ENCODE measurements around the gene MAPK13.
"Not testable (repeated sequence)": the region's sequence is repeated elsewhere in the genome, so short reads cannot be mapped to it uniquely, and the experiment has no call there.

The MAPK13 gene

DNA sequence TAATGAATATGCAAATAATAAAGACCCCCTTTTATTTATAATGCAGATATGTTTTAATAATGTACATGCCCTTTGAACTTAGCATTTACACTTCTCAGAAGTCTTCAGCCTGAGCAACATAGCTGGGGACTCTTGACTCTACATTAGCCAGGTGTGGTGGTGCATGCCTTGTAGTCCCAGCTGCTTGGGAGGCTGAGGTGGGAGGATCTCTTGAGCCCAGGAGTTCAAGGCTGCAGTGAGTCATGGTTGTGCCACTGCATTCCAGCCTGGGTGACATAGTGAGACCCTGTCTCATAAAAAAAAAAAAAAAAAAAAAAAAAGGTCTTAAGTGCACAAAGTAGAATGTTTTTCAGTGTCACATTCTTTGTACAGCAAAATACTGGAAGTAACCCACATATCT lies 17.3 kb upstream of the MAPK13 start:
- DNase-seq (ENCODE audit: low read depth): no peak
- no peak overlapping the region for H3K4me3 ChIP-seq (ENCODE audit: low read depth, low read length)

- no peak overlapping the region for H3K4me3 ChIP-seq (ENCODE audit: low read depth, low read length)
- no peak for DNase-seq (ENCODE audit: low read depth)
These were observed 16.6 kb upstream of the MAPK13 start for GRCh38 chr6:36113703-36114102.

DNA sequence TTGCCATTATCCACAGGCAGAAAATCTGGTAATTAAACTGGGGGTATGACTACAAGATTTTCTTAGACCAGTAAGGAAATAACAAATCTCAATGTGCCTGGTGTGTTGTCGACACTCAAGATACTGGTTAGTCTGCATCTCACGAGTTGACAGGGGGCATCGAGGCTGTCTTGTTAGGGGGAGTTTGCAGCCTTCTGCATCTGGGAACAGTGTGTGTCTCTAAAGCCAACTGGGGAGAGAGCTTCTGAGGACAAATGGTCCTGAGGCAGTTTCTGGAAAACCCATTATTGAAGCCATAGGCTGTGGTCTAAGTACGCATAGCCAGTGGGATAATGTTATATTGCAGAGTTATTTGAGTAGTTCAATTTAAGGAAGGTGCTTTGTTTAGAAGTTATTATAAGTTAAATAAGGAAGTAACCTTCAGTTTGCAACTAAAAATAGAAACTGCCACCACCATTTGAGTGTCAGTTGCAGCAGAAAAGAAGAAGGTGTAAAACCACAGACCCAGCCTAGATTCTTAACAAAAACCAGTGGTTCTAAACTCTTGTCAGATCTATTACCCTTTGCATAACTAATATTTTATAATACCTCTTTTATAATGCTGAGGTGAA lies 15.4 kb upstream of the MAPK13 start:
- no peak overlapping the region for H3K4me3 ChIP-seq (ENCODE audit: low read depth, low read length)
- DNase-seq (ENCODE audit: low read depth): no peak

GRCh38 chr6:36115412-36115811 lies 14.9 kb upstream of the MAPK13 start:
- DNase-seq (ENCODE audit: low read depth): no peak
- no peak overlapping the region for H3K4me3 ChIP-seq (ENCODE audit: low read depth, low read length)

DNA sequence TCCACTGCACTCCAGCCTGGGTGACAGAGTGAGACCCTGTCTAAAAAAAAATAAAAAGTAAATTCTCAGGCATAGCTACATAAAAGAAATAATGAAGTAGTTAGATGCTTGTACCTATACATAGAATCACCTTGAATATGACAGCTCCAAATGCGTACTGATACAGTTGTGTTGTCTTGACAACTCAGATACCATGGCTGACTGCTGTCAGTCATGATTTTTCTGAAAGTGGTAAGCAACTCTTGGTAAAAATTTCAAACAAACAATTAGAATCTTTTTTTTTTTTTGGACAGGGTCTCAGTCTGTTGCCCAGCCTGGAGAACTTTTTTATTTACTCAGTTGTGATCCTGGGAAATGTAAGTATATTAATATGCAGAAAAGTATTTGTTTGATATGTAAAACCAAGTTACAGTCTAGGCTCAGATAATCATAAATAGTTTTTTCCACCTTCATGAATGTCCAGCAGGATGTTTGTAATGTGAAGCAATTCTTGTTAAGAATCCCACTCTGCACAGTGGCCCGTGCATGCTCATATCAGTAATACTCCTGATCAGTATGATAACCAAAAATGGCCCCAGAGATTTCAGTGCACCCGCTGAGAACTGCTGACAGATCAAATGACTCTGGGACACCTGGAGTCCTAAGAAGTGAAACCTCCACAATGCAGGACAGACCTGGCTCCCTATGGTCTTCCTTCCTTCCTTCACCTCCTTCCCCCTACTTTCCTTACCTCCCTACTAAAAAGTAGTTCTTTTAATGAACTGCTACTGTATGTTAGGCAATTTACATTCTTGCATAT lies 14.0 kb upstream of the MAPK13 start:
- no peak for DNase-seq (ENCODE audit: low read depth)
- H3K4me3 ChIP-seq (ENCODE audit: low read depth, low read length): no peak overlapping the region

- DNase-seq (ENCODE audit: low read depth): no peak
- H3K4me3 ChIP-seq (ENCODE audit: low read depth, low read length): no peak overlapping the region
These were observed 13.4 kb upstream of the MAPK13 start for GRCh38 chr6:36116943-36117342.

DNA sequence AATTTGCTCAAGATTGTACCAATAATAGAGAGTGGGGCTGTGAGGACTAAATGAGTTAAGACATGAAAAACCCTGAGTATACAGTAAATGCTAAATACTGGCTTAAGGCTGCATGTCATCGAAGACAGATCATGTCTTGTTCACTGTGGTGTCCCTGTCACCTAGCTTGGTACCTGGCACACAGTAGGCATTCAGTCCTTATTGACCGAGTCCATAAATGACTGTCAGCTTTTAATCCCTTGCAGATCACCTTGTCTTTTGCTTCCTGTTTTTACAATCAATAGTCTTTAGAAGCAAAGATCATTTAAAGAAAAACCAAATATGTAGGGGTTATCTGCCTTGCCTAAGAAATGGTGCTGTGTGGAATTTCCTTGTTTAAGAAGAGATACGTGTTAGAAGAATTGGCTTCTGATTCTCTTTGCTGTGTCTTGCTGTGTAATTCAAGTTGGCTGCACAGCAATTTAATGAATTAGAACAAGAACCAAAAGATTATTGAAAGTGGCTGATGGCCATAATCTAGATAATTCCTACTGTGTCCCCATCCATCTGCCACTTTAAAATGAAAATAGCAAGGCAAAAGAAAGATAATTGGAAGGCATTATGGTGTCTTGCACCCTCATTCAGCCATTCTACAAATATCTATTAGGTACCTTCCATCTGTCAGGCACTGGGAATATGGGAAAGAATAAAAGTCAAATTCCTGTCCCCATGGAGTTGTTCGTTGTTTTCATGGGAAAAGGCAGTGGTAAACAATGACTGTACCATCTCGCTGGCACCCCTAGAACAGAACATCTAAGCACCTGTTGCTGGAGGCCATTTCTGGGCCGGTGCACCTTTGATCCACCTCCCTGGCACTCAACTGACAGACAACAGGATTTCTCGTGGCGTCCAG lies 12.4 kb upstream of the MAPK13 start:
- H3K4me3 ChIP-seq (ENCODE audit: low read depth, low read length): no peak overlapping the region
- no peak for DNase-seq (ENCODE audit: low read depth)

DNA sequence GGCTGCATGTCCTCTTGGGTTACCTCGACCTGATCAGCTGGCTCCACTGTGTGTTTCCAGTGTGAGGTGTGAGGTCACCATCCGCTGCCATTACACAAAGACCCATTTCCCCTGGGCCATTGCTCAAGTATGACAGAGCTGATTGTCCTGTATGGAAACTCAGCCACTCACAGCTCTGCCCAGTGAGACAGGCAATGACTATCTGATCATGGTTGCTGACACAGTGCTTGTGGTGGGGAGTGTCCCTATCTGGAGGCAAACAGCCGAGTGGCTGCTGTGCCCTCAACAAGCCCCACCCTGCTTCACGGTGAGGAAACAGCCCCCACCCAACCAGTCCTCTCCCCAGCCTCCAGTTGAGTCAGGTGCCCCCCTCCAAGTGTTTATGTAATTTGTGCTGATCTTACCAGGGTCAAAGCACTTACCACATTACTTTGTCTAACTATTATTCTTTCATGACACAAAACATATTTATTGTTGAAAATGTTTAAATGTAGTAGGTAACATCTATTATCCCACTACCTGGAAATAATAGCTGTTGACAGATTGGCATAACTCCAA lies 11.7 kb upstream of the MAPK13 start:
- H3K4me3 ChIP-seq (ENCODE audit: low read depth, low read length): no peak overlapping the region
- no peak for DNase-seq (ENCODE audit: low read depth)

DNA sequence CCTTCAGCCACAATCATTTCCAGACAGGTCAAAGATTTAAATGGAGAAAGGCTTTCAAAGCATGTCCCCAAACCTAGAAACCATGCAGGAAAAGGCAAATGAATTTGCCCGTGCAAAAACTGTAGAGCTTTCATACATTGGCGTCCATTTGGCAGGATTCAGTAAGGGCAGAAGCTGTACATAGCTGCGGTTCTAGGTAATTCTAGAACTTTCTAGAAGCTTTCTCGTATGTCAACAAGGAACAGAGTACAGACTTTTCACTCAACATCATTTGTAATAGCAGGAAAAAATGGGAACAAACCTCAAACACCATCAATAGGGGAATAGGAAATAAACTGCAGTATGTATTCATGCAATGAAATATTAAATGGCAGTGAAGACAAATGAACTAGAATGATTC lies 11.1 kb upstream of the MAPK13 start:
- DNase-seq (ENCODE audit: low read depth): no peak
- no peak overlapping the region for H3K4me3 ChIP-seq (ENCODE audit: low read depth, low read length)

- no peak for DNase-seq (ENCODE audit: low read depth)
- no peak overlapping the region for H3K4me3 ChIP-seq (ENCODE audit: low read depth, low read length)
These were observed 10.3 kb upstream of the MAPK13 start for GRCh38 chr6:36120018-36120417.

- H3K4me3 ChIP-seq (ENCODE audit: low read depth, low read length): no peak overlapping the region
- no peak for DNase-seq (ENCODE audit: low read depth)
These were observed 9.8 kb upstream of the MAPK13 start for GRCh38 chr6:36120539-36120938.

- H3K4me3 ChIP-seq (ENCODE audit: low read depth, low read length): no peak overlapping the region
- no peak for DNase-seq (ENCODE audit: low read depth)
These were observed 9.1 kb upstream of the MAPK13 start for GRCh38 chr6:36120979-36121786.

GRCh38 chr6:36121787-36122494 lies 8.4 kb upstream of the MAPK13 start:
- no peak for DNase-seq (ENCODE audit: low read depth)
- H3K4me3 ChIP-seq (ENCODE audit: low read depth, low read length): no peak overlapping the region

DNA sequence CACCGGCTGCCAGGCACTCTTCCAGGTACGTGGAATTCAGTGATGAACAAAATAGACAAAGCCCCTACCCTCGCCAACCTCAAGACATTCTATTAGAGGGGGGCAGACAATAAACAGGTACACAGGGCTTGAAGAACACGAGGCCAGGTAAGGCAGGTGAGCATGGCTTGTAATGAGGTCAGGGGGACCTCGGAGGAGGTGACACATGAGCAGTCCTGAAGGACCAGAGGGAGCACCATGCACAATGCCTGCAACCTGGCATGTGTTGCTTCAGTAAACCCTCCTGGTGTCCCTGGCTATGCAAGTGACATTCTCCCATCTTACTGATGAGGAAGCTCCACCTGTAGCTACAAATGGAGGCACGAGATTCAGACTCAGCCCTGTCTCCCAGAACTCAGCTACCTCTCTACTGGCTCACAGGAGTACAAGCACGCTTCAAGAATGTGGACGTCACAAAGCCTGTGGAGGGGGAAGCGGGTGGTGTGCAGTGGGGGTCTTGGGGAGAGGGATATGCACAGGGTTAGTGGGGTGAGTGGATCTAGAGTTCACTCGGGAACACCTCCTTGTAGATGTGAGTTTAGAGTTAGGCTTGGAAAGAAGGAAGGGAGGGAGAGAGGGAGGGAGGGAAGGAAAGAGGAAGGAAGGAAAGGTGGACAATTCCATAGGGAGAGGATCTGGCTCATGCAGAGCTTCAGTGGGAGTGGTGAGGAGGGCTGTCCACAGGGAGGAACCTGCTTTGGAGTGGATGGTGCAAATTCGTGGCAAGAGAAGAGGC lies 7.6 kb upstream of the MAPK13 start:
- DNase-seq (ENCODE audit: low read depth): no peak
- H3K4me3 ChIP-seq (ENCODE audit: low read depth, low read length): no peak overlapping the region

DNA sequence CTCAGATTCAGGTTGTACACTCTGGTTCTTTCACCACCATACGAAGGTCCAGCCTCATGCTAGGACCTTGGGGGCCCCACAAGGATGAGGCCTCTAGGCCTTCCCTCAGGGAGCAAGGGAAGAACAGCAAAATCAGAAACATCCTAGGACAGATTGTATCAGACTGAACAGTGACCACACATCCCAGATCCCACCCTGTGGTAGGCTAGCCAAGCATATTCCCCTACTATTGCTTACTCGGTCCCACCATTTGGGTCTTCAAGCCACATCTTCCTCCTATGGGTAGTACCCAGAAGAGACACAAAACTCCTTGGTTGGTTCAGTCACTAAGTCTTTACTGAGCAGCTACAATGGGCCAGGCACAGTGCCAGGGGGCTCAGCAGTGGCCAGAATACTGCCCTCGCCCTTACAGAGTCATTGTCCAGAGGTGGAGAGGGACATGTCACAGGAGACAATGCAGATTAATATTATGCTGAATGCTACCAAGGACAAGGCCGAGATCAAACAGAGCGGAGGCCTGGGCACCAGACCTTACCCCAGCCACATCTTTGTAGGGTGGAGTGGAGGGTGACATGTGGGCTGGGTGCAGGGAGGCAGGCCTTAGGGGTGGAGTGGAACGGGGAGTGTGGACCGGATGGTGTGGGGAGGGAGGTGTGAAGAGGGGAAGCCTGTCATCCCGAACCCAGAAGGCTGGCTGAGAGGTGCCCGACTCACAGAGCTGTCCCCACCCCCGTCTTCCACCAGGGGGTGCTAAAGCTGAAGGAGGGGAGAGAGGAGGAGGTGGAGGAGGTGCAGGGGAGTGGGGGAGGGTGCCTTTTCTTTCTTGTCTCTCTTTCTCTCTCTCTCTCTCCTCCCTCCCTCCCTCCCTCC lies 6.8 kb upstream of the MAPK13 start:
- DNase-seq (ENCODE audit: low read depth): peak; percentile 24
- H3K4me3 ChIP-seq (ENCODE audit: low read depth, low read length): no peak overlapping the region

GRCh38 chr6:36124346-36124745 lies 6.0 kb upstream of the MAPK13 start:
- H3K4me3 ChIP-seq (ENCODE audit: low read depth, low read length): not testable (repeated sequence)

DNA sequence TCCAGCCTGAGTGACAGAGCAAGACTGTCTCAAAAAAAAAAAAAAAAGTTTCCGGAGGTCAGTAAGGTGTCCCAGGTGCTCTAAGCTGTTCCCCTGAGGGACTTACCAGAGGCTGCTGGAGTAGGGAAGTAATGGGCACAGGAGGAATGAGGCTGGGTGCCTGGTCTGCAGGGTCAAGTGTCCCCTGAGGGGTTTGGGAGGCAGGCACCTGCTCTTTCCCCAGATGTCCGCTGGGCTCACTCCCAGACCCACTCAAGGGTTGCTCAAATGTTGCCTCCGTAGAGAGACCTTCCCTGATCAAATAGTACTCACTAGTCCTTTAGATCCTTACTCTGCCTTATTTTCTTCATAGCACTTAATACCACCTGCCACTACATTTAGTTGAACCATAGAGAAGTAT lies 5.4 kb upstream of the MAPK13 start:
- DNase-seq (ENCODE audit: low read depth): no peak
- H3K4me3 ChIP-seq (ENCODE audit: low read depth, low read length): no peak overlapping the region

More at GRCh38 chr6:36124346-36124745, 6.0 kb upstream of the MAPK13 start:
- not testable (repeated sequence) for DNase-seq (ENCODE audit: low read depth)
